Activated CD4-positive, CD25-positive, alpha-beta regulatory T cell treated with anti-CD3 and anti-CD28 coated beads, Interleukin-2, amount 50 U/mL, for 72 hours (primary cell): ENCODE data around the gene PCBD2.
A peak's percentile ranks its signal among the peaks of the same experiment; 100 is the strongest.
"Not testable (repeated sequence)": the region's sequence is repeated elsewhere in the genome, so short reads cannot be mapped to it uniquely, and the experiment has no call there.

Source experiments
- DNase-seq: peaks from one replicate; pipeline ENCODE4 v3.0.0; 2021

The PCBD2 gene

DNA sequence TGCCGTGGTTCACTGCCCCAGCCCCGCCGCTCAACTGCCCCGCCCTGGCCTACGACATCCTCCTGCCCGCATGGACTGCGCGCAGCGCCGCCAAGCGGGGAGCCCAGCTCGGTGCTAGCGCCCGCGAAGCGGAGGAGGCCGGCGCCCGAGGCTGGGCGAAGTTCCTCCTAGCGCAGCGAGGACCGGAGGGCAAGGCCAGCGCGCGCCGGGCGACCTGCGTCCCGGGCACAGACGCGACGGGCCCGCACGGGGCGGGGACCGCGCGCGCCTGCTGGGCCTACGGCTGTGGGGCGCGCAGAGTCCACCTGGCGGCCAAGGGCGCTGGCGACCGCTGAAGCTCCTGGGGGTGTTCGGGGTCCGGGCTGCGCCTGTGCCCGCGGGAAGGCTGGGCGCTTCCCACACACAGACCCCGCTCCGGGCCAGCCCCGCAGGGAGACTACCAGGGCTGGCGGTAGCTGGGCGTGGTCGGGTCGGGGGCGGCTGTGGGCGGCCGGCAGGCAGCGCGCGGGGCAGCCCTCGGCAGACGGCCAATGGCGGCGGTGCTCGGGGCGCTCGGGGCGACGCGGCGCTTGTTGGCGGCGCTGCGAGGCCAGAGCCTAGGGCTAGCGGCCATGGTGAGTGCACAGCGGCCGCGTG, at the start of gene PCBD2:
Gene PCBD2 (plus strand): TSS at position 522 of the 636 bp plus-strand sequence. CDS start 9 bp downstream, at position 531.
- peak; percentile 96 for DNase-seq

DNA sequence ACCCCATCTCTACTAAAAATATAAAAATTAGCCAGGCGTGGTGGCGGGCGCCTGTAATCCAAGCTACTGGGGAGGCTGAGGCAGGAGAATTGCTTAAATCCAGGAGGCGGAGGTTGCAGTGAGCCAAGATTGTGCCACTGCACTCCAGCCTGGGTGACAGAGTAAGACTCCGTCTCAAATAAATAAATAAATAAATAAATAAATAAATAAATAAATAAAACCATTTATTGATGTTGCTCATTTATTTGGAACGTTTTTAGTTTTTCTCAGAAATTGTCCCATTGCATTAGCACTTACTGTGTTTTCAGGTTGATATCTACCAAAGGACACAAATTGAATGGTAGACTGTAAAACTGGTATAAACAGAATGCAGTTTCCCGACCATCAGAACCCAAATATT, 48.5 kb upstream of the PCBD2 start:
- DNase-seq, result not testable (repeated sequence)

DNA sequence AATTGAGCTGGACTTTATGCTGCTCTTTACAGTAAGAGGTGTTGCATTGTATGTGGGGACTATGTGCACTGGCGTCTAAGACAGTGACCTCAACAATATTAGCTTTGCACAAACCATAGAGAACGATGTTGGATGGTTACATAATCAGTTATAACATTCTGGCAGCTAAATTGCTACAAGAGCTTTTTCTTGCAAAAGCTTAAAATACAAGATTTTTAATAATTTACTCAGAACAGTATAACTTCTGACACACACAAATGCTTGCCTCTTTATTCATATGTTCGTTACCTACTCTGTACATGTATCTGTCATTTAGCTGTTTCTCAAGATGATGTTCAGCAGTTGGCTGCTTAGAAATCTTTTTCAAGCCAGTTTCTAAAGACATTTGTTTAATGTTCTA, 47.5 kb upstream of the PCBD2 start:
- no peak for DNase-seq

DNA sequence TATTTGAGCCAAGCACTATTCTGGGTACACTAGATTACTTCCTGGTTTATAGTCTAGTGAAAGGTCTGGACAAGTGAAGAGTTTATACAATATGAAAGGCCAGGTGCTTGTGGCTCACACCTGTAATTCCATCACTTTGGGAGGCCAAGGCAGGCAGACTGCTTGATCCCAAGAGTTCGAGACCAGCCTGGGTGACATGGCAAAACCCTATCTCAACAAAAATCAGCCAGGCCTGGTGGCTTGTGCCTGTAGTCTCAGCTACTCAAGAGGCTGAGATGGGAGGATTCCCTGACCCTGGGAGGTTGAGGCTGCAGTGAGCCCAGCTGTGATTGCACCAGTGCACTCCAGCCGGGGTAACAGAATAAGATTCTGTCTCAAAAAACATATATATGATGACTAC, 40.2 kb upstream of the PCBD2 start:
- no peak for DNase-seq

DNA sequence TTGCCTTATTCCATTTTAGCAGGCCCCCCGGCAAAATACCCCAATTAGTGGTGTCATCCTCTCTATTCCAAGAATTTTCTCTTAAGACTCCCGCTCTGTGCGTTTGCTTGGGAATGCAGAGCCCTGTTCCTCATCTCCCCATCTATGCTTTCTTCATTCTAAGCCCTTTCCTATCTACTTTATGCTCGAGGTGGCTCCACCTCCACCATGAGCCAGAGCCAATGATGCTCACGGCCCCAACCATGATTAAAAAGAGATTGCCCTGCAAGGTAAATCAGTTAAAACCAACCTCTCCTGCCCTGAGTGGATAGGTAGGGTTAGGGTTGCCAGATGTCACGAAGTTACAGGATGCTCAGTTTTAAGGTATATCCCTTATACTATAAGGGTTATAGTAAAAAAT, 31.4 kb upstream of the PCBD2 start:
- no peak for DNase-seq

DNA sequence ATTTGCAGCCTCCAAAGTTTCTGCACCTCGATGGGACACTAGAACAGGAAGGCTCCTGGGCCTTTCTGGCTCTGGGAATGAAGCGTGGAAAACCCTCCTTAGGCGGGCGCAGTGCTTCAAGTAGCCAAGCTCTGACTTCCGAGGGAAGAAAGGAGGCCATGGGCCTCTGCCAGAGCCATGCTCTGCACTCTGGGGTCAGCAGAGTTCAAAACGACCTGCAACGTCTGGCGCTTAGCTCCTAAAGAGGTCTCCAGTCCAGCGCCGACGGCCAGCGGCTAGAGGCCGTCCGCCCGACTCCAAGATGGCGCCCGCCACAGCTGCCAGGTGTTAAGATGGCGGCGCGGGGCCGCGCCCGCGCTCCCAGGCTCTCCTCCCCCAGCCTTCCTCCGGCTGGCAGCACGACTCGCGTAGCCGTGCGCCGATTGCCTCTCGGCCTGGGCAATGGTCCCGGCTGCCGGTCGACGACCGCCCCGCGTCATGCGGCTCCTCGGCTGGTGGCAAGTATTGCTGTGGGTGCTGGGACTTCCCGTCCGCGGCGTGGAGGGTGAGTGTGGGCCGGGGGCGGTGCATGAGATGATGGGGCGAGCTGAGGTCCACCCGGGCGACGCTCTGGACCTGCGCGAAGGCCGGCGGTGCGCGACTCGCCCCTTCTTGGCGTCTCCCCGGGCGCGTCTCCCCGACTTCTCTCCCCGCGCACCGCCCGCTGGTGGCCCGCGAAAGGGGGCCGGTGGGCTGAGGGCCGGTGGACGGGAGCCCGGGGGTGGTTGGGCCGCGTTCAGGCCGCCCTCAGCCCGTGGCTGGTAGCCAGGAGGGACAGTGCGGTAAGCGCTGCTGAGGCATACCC, 30.7 kb upstream of the PCBD2 start, which contains the start of gene TXNDC15:
Gene TXNDC15 (plus strand): TSS at position 385 of the 844 bp plus-strand sequence. CDS start 57 bp downstream, at position 442.
- DNase-seq, result peak; percentile 85

DNA sequence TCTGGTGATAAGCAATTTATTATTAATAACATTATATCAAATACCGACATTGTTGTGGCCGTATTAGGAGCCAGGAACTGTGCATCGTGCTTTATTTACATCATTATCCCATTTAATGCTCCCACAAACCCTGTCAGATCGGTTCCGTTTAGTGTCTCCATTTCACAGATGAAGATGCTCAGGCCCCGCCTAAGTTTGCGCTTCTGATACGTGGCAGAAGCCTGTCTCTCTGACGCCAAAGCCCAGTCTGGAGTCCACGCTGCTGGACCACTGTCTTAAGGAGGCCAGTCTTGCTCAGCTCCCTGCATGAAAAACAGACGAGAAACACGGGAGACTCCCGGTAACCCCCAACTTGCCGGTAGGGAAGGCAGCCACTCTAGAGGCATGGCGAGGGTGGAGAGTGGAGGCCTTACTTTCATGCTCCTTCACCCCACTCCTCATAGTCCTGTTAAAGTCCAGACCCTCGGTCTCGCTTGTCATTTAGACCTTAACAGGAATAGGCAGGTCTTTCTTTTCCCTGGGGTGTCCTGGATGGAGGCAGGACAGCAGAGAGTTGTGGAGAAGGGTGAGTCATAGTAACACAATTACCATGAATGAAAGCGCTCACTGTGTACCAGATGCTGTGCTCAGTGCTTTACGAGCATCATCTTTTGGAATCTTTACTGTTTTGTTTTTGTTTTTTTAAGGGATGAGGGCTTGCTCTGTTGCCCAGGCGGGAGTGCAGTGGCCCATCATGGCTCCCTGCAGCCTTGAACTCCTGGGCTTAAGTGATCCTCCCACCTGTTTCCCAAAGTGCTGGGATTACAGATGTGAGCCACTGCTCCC, 29.9 kb upstream of the PCBD2 start:
- peak; percentile 53 for DNase-seq

DNA sequence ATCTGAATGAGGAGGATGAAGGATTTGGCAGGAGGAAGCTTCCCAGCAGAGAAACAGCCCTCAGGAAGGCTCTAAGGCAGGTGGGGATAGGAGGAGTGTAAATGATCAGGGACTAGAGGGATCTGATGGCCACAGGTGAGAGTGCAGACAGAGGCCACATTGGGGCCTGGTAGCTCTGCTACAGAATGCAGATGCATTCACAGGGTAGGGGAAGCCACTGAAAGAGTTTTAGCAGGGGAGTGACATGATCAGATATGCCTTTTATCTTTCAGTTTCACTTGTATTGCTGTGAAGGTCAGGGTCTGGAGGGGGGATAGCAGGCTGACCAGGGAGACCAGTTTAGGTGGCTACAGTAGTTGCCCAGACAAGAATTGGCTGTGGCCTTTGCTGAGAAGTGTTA, 27.8 kb upstream of the PCBD2 start:
- DNase-seq, result no peak

DNA sequence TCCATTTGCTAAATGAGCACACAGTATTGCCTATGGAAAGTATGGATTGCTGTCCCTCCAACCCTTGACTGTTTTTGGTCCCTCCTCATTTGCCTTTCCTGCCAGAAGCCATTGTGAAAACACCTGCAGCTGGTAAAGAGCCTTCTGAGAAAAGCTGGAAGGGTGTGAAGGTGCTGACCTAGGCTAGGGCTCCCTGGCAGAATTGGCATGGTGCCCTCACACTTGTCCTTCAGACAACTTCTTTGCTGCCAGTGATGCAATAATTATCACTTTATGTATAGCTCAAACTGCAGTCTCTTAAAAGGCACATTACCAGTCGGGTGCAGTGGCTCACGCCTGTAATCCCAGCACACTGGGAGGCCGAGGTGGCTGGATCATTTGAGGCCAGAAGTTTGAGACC, 26.5 kb upstream of the PCBD2 start:
- no peak for DNase-seq

DNA sequence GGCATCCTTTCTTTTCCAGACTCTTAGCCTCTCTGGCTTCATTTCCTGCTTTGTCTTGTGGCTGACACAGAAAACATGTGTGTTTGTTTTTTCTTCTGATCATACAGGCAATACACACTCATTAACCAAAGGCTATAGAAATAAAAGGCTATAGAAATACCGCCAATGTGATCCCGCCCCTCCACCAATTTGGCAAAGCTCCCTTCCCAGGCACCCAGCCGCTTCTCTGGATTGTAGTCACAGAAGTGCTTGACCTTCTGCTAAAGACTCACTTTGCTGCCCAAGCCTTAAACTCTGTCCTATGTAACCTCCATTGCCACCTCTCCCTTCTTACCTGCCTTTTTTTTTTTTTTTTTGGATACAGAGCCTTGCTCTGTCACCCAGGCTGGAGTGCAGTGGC, 25.5 kb upstream of the PCBD2 start:
- no peak for DNase-seq

DNA sequence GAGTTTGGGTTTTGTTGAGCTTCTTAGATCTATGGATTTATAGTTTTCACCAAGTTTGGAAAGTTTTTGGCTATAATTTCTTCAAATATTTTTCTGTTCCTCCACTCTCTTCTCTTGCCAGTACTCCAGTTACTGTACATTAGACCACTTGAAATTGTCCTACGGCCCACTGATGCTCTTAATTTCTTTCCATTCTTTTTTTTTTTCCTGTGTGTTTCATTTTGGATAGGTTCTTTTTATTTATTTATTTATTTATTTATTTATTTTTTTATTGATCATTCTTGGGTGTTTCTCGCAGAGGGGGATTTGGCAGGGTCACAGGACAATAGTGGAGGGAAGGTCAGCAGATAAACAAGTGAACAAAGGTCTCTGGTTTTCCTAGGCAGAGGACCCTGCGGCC, 24.0 kb upstream of the PCBD2 start:
- DNase-seq, result not testable (repeated sequence)

DNA sequence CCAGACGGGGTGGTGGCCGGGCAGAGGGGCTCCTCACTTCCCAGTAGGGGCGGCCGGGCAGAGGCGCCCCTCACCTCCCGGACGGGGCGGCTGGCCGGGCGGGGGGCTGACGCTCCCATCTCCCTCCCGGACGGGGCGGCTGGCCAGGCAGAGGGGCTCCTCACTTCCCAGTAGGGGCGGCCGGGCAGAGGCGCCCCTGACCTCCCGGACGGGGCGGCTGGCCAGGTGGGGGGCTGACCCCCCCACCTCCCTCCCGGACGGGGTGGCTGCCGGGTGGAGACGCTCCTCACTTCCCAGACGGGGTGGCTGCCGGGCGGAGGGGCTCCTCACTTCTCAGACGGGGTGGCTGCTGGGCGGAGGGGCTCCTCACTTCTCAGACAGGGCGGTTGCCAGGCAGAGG, 23.2 kb upstream of the PCBD2 start:
- not testable (repeated sequence) for DNase-seq

DNA sequence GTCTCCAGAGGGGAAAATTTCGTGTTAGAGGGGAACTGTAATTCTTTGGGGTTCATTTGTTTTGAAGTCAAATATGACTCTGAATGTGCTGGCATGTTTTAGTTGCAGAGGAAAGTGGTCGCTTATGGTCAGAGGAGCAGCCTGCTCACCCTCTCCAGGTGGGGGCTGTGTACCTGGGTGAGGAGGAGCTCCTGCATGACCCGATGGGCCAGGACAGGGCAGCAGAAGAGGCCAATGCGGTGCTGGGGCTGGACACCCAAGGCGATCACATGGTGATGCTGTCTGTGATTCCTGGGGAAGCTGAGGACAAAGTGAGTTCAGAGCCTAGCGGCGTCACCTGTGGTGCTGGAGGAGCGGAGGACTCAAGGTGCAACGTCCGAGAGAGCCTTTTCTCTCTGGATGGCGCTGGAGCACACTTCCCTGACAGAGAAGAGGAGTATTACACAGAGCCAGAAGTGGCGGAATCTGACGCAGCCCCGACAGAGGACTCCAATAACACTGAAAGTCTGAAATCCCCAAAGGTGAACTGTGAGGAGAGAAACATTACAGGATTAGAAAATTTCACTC, 17.3 kb upstream of the PCBD2 start:
- DNase-seq, result no peak

DNA sequence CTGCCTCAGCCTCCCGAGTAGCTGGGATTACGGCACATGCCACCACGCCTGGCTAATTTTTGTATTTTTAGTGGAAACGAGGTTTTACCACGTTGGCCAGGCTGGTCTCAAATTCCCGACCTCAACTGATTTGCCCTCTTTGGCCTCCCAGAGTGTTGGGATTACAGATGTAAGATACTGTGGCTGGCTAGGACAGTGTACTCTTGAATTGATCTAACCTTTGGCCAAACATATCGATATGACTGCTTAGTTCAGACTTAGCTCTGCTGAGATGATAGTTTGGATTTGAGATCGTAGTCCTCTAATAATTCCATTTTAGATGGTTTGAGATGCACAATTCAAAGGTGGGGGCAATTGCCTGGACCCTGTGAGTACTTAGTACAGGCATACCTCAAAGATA, 15.6 kb upstream of the PCBD2 start:
- DNase-seq, result no peak

DNA sequence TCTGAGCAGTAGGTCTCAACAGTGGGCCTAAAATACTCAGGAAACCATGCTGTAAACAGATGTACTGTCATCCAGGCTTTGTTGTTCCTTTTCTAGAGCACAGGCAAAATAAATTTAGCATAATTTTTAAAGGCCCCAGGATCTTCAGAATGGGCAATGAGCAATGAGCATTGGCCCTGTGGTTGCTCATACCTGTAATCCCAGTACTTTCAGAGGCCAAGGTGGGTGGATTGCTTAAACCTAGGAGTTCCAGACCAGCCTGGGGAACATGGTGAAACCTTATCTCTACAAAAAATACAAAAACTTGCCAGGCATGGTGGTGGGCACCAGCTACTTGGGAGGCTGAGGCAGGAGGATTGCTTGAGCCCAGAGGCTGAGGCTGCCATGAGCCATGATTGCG, 13.5 kb upstream of the PCBD2 start:
- no peak for DNase-seq

DNA sequence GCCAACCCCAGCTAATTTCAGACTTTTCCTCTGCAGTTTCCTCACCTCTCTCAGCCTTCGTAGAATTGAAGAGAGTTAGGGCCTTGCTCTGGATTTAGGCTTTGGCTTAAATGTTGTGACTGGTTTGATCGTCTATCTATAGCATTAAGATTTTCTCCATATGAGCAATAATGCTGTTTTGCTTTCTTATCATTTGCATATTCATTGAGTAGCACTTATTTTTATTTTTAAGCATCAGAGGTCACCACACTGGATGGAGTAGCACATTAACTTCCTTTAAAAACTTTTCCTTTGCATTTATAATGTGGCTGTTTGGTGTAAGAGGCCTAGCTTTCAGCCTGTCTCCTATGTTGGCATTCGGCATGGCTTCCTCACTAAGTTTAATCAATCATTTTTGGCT, 12.6 kb upstream of the PCBD2 start:
- DNase-seq, result no peak

DNA sequence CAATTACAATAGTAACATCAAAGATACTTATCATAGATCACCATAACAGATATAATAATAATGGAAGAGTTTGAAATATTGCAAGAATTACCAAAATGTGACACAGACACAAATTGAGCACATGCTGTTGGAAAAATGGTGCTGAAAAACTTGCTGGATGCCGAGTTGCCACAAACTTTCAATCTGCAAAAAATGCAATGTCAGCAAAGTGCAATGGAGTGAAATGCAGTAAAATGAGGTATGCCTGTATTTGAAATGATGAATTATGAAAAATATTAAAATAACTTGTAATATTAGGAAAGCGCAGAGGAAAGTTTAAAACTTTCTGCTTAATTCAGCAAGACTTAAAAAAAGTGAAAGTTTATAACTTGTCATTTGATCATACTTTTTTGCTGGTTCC, 12.0 kb upstream of the PCBD2 start:
- DNase-seq, result no peak

DNA sequence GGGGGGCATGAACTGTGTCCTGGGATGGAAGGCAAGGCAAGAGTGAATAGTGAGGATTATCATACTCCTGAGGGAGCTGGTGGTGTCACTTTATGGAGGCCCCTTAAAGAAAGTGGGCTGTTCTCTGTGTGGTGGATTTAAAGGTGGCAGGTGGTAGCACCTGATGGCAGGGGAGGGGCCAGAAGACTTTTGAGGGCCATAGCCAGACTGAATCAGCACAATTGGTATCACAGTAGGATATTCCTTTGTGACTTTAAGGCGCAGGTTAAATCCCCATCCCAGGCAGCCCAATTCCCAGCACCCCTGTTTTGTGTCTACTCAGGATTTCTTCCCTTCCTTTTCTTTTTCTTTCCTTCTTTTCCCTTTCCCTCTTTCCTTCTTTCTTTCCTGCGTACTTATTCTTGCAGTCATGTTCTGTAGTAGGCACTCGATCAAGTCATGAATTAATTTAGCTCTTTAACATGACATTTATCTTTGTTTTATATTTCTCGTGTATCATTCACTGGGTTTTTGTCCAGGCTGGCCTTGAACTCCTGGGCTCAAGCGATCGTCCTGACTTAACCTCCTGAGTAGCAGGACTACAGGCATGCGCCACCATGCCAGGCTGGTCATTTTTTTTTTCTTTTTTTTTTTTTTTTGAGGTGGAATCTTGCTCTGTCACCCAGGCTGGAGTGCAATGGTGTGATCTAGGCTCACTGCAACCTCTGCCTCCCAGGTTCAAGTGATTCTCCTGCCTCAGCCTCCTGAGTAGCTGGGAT, 11.0 kb upstream of the PCBD2 start:
- DNase-seq, result no peak

DNA sequence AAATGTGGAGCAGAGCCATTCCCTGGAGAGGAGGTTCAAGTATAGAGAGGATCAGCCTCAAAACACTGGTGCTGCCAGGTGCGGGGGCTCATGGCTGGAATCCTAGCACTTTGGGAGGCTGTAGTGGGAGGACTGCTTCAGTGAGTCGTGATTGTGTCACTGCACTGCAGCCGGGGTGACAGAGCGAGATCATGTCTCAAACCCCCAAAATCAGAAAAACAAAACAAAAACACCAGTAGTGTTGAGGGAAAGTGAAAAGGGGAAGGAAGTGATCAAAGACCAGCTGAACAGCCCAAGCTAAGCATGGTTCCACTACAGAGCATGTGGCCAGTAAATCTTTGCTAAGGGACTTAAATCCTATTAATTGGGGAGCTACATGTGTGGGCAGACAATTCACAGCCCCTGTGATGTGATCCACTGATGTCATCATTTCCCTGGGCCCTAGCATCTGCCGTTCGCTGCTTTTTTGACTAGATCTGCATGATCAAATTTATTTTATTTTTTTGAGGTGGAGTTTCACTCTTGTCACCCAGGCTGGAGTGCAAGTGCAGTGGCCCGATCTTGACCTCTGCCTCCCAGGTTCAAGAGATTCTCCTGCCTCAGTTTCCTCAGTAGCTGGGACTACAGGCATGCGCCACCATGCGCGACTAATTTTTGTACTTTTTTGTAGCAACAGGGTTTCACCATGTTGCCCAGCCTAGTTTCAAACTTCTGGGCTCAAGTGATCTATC, 2.7 kb upstream of the PCBD2 start:
- DNase-seq, result no peak

DNA sequence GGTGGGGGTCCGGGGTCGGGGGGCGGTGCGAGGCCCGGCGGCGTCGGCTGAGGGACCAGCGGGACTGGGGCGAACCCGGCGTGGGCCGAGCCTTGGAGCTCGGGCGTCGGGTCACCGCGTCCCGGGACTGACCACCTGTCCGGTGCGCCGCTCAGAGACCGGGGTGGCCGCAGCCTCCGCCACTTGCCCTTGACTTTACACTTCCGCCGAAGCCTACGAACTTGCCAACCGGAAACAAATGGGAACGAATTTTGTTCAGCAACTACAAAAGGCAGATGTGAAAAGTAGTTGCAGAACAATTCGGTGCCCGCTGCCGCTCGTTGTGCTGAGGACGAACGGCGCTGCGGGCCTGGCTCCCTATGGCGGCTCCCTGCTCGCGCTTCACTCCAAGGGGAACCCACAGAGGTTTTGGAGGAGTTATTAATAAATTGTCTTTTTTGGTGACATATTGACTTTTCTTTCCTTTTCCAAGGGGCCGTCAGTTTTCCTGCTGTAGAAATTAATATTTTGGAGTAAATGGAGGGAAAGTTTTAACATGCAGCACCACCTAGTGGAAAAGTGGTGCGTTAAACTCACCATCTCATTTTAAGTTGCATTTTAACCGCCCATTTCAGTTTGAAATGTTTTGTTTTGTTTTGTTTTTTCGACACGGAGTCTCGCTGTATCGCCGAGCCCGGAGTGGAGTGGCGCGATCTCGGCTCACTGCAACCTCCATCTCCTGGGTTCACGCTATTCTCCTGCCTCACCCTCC, 490 bp downstream of the PCBD2 start:
- DNase-seq, result peak; percentile 46

DNA sequence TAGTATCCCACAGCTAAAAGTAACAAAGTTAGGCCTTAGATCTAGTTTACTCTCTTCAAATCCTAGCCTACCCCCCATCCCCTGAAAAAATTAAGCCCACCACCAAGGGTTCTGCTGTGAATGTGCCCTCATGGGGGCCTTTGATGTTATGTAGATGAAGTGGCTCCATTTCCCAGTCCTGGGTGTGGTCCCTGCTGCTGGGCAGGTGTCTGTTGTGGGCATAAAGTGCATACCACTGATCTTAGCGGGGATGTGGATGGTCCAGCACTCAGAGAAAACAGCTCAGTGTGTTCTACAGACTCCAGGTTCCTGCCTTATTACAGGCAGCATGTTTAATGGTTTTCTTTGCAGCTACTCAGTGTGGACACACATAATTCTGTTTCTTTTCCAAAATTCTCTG, 1.9 kb downstream of the PCBD2 start:
- DNase-seq, result no peak
